GM18858 (cell line): ENCODE measurements around the gene GRWD1.

Source experiments
- ATAC-seq: cut with Tn5 transposase; IDR thresholded peaks from one replicate; pipeline ENCODE4 v1.9.1; 2021; ENCODE audit not compliant: unreplicated experiment

The GRWD1 gene

GRCh38 chr19:48445606-48446481 lies at the start of gene GRWD1:
Gene GRWD1, plus strand, starts transcription at chr19:48445983. Its CDS starts 23 bp downstream, at chr19:48446006.
- peak; percentile 45 for ATAC-seq

DNA sequence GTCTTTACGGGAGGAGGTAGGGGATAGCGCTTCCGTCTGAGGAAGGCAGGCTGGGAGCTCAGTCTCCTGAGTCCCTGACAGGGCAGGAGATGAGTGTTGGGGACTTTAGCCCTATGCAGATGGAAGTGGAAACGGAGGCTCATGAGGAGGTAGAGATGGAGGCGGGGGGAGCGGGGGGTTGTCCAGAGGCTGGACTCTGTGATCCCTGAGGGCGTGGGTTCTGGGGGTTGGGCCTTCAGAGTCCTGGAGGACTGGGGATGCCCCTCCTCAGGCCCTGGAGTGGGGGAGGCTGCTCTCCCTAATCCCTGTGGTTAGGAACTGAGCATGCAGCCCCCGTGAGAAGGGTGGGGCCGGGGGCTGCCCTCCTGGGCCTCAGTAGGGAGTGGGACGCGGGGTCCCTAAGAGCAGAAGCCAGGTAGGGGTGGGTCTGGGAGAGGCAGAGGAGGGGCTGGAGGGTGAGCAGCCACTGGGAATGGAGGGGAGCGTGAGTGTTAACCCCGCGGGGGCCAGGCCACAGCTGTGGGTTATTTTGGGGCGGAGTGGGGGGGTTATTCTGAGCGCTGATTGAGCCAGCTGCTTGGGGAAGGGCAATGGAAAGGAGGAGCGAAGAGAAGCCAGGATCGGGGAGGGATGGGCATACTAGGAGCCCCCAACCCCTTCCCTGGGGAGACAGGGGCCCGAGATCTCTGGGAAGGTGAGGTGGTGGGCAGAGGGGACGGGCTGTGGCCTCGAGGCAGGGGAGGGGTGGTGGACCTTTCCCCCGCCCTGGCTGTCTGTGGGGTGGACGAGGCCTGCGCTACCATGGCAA lies 49.6 kb upstream of the GRWD1 start:
- ATAC-seq: no peak

- no peak for ATAC-seq
Measured at GRCh38 chr19:48396824-48397176, 49.0 kb upstream of the GRWD1 start.

GRCh38 chr19:48397263-48398101 lies 48.3 kb upstream of the GRWD1 start:
- no peak for ATAC-seq

- no peak for ATAC-seq
Measured at GRCh38 chr19:48398102-48398374, 47.7 kb upstream of the GRWD1 start.

- no peak for ATAC-seq
Measured at GRCh38 chr19:48398375-48399235, 47.2 kb upstream of the GRWD1 start.

- no peak for ATAC-seq
Measured at GRCh38 chr19:48400018-48400742, 45.6 kb upstream of the GRWD1 start.

GRCh38 chr19:48401287-48401686 lies 44.5 kb upstream of the GRWD1 start:
- no peak for ATAC-seq

GRCh38 chr19:48403606-48404005 lies 42.2 kb upstream of the GRWD1 start:
- no peak for ATAC-seq

GRCh38 chr19:48405010-48405659 lies 40.6 kb upstream of the GRWD1 start:
- no peak for ATAC-seq

DNA sequence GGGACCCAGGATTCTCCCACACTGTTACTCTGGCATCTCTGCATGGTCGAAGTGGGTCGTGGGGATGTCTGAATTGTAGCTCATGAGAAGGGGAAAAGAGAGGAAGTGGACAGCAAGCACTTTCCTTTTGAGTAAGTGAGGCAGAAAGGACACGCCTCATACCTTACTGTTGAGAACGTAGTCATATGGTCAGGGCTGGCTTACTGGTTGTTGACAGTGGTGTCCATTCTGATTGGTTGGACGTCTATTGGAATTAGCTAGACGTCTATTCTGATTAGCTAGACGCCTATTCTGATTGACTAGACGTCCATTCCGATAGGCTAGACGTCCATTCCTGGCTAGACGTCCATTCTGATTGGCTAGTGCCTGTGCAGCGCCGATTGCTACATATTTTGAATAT lies 39.9 kb upstream of the GRWD1 start:
- ATAC-seq: no peak

DNA sequence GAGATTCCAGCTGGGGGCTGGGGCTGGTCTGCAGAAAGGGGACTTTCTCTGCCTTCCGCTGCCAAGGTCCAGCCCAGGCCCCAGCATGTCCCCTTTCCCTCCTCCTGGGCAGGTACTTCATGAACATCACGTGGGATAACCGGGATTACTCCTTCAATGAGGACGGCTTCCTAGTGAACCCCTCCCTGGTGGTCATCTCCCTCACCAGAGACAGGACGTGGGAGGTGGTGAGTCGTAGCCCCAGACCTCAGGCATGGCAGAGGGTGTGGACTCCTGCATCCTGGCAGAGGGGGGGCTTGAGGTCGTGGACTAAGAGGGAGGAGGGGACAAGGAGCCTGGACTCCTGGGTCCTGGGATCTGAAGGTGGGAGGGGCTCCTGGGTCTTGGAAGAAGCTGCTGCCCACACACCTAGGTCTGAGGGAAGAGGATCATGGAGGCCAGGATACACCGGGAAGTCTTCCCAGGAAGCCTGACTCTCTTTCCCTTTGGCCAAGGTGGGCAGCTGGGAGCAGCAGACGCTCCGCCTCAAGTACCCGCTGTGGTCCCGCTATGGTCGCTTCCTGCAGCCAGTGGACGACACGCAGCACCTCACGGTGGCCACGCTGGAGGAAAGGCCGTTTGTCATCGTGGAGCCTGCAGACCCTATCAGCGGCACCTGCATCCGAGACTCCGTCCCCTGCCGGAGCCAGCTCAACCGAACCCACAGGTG lies 31.8 kb upstream of the GRWD1 start:
- ATAC-seq: no peak

GRCh38 chr19:48415395-48415794 lies 30.4 kb upstream of the GRWD1 start:
- ATAC-seq: no peak

GRCh38 chr19:48415806-48416221 lies 30.0 kb upstream of the GRWD1 start:
- ATAC-seq: no peak

DNA sequence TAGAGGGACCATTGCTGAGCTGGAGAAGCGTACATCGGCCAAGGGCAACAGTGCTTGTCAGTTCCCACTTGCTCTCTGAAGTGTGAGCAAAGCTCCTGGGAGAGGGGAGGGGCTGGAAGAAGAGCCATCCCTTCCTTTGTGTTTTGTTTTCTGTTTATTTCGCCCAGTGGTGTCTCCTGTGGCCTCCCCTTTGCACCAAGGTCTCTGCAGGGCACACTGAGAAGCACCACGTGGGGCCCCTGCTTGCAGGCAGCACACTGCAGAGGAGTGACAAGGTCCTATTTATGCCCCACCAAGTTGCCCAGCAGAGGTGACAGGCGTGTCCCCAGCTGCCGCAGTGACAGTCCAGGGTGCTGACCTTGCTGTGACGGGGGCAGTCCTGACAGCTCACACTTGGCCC lies 28.4 kb upstream of the GRWD1 start:
- ATAC-seq: no peak

DNA sequence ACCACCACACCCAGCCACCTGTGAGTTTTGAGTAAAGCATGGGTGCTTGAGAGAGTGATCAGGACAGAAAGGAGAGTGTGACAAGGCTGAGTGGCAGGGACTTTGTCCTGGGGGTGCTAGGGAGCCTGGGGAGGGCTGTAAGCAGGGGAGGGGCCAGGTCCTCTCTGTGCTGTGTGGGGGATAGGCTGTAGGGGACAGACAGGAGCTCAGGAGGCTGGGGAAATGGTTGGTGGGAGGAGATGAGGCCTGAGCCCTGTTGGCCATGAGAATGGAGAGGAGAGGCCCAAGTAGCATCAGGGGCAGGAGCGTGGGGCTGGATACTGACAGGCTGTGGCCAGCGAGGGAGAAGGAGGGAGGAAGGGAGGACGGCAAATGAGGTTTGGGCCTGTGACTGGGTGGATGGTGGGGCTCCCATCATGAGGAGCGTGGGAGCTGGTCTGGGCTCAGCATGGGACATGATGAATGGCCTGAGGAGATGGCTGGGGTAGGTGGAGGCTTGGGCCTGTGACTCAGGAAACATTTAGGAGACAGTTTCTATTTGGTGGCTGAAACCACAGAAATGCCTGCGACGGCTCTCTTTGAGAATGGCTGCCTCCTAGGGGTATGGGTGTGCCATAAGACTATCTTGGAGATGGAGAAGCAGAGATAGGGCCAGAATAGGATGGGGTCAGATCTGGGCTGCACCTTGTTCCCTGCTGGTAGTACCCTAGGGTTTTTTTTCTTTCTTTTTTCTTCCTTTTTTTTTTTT lies 27.3 kb upstream of the GRWD1 start:
- ATAC-seq: no peak

DNA sequence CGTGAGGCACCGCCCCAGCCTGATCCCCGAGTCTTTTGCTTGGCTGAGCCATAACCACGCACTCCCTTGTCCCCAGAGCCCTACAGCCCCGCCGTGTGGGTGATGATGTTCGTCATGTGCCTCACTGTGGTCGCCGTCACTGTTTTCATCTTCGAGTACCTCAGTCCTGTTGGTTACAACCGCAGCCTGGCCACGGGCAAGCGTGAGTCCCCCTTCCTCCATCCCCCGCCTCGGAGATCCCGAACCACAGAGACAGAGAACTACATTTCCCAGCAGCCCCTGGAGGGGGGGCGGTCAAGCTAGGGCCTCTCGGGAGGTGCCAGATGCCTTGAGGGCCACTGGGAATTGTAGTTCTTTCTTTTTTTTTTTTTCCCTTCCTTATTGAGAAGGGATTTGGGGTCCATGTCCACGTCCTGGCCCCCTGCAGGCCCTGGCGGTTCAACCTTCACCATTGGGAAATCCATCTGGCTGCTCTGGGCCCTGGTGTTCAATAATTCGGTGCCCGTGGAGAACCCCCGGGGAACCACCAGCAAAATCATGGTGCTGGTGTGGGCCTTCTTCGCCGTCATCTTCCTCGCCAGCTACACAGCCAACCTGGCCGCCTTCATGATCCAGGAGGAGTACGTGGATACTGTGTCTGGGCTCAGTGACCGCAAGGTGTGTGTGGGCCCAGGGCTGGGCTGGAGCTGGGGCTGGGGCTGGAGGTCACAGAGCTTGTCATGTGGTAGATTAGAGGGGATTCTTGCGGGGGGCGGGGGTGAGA lies 26.4 kb upstream of the GRWD1 start:
- no peak for ATAC-seq
